WTC11 (cell line): ENCODE results near the gene DUSP1. TPM values are rescaled to one million over a fixed set of nuclear protein-coding genes. Genes with fewer than 3 reads are reported as not detected.

Experiments
- ATAC-seq: fragments of 200-7000 bp; cut with Tn5 transposase; 2 replicates; pipeline ENCODE4 v1.10.0; 2021; ENCODE audit warnings: mild to moderate bottlenecking, moderate library complexity
- CTCF ChIA-PET: fragments of 300-600 bp; sonication (Branson Sonifier 250); formaldehyde crosslinking; loops from one replicate; lab custom pipeline; 2021; ENCODE audit warnings: antibody characterized with exemption; lab: Charles Lee
- POLR2A ChIA-PET: fragments of 350-600 bp; sonication (Branson Sonifier 250); formaldehyde crosslinking; loops from one replicate; lab custom pipeline; 2021; ENCODE audit warnings: antibody characterized with exemption; lab: Charles Lee
- DNase-seq: peaks from one replicate; pipeline ENCODE4 v3.0.0; 2021; ENCODE audit warnings: low spot score
- H3K27ac Mint-ChIP-seq: 2 replicates; pipeline ENCODE4 v1.8.0; 2021; ENCODE audit warnings: mixed read lengths
- H3K27me3 Mint-ChIP-seq: 2 replicates; pipeline ENCODE4 v1.8.0; 2021; ENCODE audit warnings: low read depth, mild to moderate bottlenecking, moderate library complexity, mixed read lengths
- H3K36me3 Mint-ChIP-seq: 2 replicates; pipeline ENCODE4 v1.8.0; 2021; ENCODE audit warnings: mixed read lengths
- H3K4me1 Mint-ChIP-seq: 2 replicates; pipeline ENCODE4 v1.8.0; 2022; ENCODE audit warnings: mixed read lengths
- H3K4me3 Mint-ChIP-seq: 2 replicates; pipeline ENCODE4 v1.8.0; 2021; ENCODE audit warnings: mild to moderate bottlenecking, moderate library complexity, mixed read lengths
- H3K9me3 Mint-ChIP-seq: 2 replicates; pipeline ENCODE4 v1.8.0; 2021; ENCODE audit warnings: mixed read lengths
- AR ChIP-seq: fragments of 250-450 bp; sonication (Bioruptor Pico); IDR thresholded peaks from 2 replicates; pipeline ENCODE4 v1.9.0; 2021; ENCODE audit warnings: mild to moderate bottlenecking
- ATF2 ChIP-seq: sonication (generic); formaldehyde crosslinking; IDR thresholded peaks from 2 replicates; pipeline ENCODE4 v1.8.1; 2022; ENCODE audit warnings: low read depth, missing genetic modification reagents, borderline replicate concordance
- FOXP1 ChIP-seq: sonication (generic); formaldehyde crosslinking; IDR thresholded peaks from 2 replicates; pipeline ENCODE4 v1.8.0; 2022; ENCODE audit warnings: missing genetic modification reagents, mild to moderate bottlenecking, moderate library complexity, borderline replicate concordance
- FOXP4 ChIP-seq: sonication (generic); formaldehyde crosslinking; IDR thresholded peaks from 2 replicates; pipeline ENCODE4 v1.8.0; 2022; ENCODE audit warnings: mild to moderate bottlenecking, missing genetic modification reagents
- GABPB1 ChIP-seq: sonication (generic); formaldehyde crosslinking; IDR thresholded peaks from 2 replicates; pipeline ENCODE4 v1.8.1; 2023; ENCODE audit warnings: mild to moderate bottlenecking, missing genetic modification reagents
- MLX ChIP-seq: sonication (generic); formaldehyde crosslinking; IDR thresholded peaks from 2 replicates; pipeline ENCODE4 v1.8.1; 2023; ENCODE audit warnings: mild to moderate bottlenecking, missing genetic modification reagents, moderate library complexity
- MXD4 ChIP-seq: fragments of 250-450 bp; sonication (Bioruptor Pico); IDR thresholded peaks from 2 replicates; pipeline ENCODE4 v1.8.0; 2021; ENCODE audit warnings: mild to moderate bottlenecking, moderate library complexity, borderline replicate concordance
- RELA ChIP-seq: sonication (generic); formaldehyde crosslinking; IDR thresholded peaks from 2 replicates; pipeline ENCODE4 v1.8.1; 2022; ENCODE audit warnings: missing genetic modification reagents, mild to moderate bottlenecking, borderline replicate concordance
- SMAD4 ChIP-seq: sonication (generic); formaldehyde crosslinking; IDR thresholded peaks from 2 replicates; pipeline ENCODE4 v1.8.0; 2022; ENCODE audit warnings: mild to moderate bottlenecking, missing genetic modification reagents
- SOX15 ChIP-seq: fragments of 250-450 bp; sonication (Bioruptor Pico); IDR thresholded peaks from 2 replicates; pipeline ENCODE4 v1.9.0; 2021; ENCODE audit warnings: mild to moderate bottlenecking
- USF2 ChIP-seq: sonication (generic); formaldehyde crosslinking; IDR thresholded peaks from 2 replicates; pipeline ENCODE4 v1.8.1; 2023; ENCODE audit warnings: mild to moderate bottlenecking, missing genetic modification reagents, moderate library complexity
- total RNA-seq: library from RNA; stranded (reverse); gene quantifications from 3 replicates; pipeline ENCODE4 v1.2.3, GENCODE V29; 2021

The DUSP1 gene
- total RNA-seq, 1 experiment from 2014 or later: 9.5 TPM

- POLR2A ChIA-PET: no interaction called here
Measured at GRCh38 chr5:172789687-172790495, 18.9 kb upstream of the DUSP1 start.

More at GRCh38 chr5:172789687-172790495, 18.9 kb upstream of the DUSP1 start:
- CTCF ChIA-PET: interaction anchor here (1.2 to 4.8 kb wide), 2 partner anchors 18 to 73 kb away, joined by 4 to 34 read pairs; partner anchors contain the start of gene DUSP1
- H3K36me3 Mint-ChIP-seq: no peaks in the 10 kb centered on the region
- H3K27me3 Mint-ChIP-seq: peaks cover 5% of the 10 kb centered on the region; the same call in 1 of the 2 replicates
- peak; percentile 69; the same call in 1 of the 2 replicates for TF ChIP-seq USF2 (CRISPR knock-in tag)
- TF ChIP-seq GABPB1 (CRISPR knock-in tag): 0 out of 2 replicates have a peak, but pooled peaks have one; percentile 10
- TF ChIP-seq ATF2 (CRISPR knock-in tag): no peak
- TF ChIP-seq RELA: no peak
- no peak for TF ChIP-seq AR
- TF ChIP-seq FOXP1 (CRISPR knock-in tag): 0 out of 2 replicates have a peak, but pooled peaks have one; percentile 27
- no peak for TF ChIP-seq FOXP4
- no peak for TF ChIP-seq SMAD4 (CRISPR knock-in tag)
- TF ChIP-seq SOX15 (CRISPR knock-in tag): no peak
- TF ChIP-seq MXD4 (CRISPR knock-in tag): no peak
- TF ChIP-seq MLX (CRISPR knock-in tag): no peak
- no peak overlapping the region for H3K27ac Mint-ChIP-seq
- ATAC-seq (no peak), DNase-seq (no peak)
- H3K4me1 Mint-ChIP-seq: peaks cover 3% of the 10 kb centered on the region; the same call in 1 of the 2 replicates
- H3K9me3 Mint-ChIP-seq: no peaks in the 10 kb centered on the region
- no peak overlapping the region for H3K4me3 Mint-ChIP-seq
